ENCODE measurements around the gene TAF1D.

DNA sequence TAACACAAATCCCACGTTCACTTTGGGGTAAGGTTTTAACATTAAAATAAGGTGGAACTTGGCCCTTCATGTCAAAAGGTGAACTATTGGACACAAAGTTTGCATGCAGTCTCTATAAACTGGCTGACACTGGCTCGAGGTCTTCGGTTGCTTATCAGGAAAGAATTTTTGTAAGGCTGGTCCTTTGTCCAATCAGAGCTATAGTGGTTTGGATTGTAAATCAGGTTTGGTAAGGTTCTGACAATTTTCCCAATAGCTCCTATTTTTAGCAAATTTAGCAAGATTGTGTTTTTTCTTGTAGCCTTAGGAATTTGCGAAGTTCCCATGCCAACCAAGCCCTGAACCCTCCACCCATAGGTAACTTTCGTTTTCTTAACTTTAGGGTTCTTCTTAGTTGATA is 25.2 kb upstream of the TAF1D start:
- TF ChIP-seq, protein P1, sequence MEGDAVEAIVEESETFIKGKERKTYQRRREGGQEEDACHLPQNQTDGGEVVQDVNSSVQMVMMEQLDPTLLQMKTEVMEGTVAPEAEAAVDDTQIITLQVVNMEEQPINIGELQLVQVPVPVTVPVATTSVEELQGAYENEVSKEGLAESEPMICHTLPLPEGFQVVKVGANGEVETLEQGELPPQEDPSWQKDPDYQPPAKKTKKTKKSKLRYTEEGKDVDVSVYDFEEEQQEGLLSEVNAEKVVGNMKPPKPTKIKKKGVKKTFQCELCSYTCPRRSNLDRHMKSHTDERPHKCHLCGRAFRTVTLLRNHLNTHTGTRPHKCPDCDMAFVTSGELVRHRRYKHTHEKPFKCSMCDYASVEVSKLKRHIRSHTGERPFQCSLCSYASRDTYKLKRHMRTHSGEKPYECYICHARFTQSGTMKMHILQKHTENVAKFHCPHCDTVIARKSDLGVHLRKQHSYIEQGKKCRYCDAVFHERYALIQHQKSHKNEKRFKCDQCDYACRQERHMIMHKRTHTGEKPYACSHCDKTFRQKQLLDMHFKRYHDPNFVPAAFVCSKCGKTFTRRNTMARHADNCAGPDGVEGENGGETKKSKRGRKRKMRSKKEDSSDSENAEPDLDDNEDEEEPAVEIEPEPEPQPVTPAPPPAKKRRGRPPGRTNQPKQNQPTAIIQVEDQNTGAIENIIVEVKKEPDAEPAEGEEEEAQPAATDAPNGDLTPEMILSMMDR (IDR thresholded peaks at IDR 0.05; ENCODE audit: insufficient read depth, low read length) = no peak
- TF ChIP-seq POLR2AphosphoS5 (IDR thresholded peaks at IDR 0.05; ENCODE audit: low read depth) (no peak), GABPA (IDR thresholded peaks at IDR 0.05; ENCODE audit: low read depth) (no peak)
